Measurements from ENCODE around the gene SCEL. TPM values are rescaled to one million over a fixed set of nuclear protein-coding genes. Genes with fewer than 3 reads are reported as not detected.

The SCEL gene
- total and polyA plus RNA-seq, 12 donors: 0.07 to 0.11 TPM; not detected in 10

GRCh38 chr13:77599351-77599750 is 63.8 kb downstream of the SCEL start:
- intact Hi-C loops (cut with DNase I): loop anchor here in 5 of 10 donors (5.0 to 10.0 kb wide), 3 partner anchors 125 to 155 kb away; no protein-coding TSS in a partner anchor
- Histone ChIP-seq H3K4me3 (no peak overlapping the region), H3K27ac (no peak overlapping the region), H3K36me3 (no peaks in the 10 kb centered on the region), H3K27me3 (peaks cover 0 to 14% (median 0%) of the 10 kb centered on the region in 7 donors), H3K4me1 (no peaks in the 10 kb centered on the region), H3K9me3 (no peaks in the 10 kb centered on the region)
- no peak for TF ChIP-seq CTCF (IDR thresholded peaks at IDR 0.05)
- DNase-seq (no peak), ATAC-seq (no peak)
- 90 to 94% methylated on average over 2 of the region's 2 CpGs for WGBS, 2 donors

- Histone ChIP-seq H3K4me3 (no peak overlapping the region), H3K36me3 (no peaks in the 10 kb centered on the region), H3K9me3 (no peaks in the 10 kb centered on the region), H3K4me1 (no peaks in the 10 kb centered on the region), H3K27me3 (peaks cover 0 to 8% (median 0%) of the 10 kb centered on the region in 7 donors), H3K27ac (no peak overlapping the region)
- WGBS, 2 donors: 70 to 71% methylated on average over 2 of the region's 2 CpGs
- intact Hi-C loops (cut with DNase I): no loop called here
- TF ChIP-seq CTCF (IDR thresholded peaks at IDR 0.05): no peak
- no peak for ATAC-seq
- DNase-seq: no peak
These were observed 65.2 kb downstream of the SCEL start for GRCh38 chr13:77600701-77601100.

GRCh38 chr13:77611068-77611467 is 75.6 kb downstream of the SCEL start:
- Histone ChIP-seq H3K4me1 (no peaks in the 10 kb centered on the region), H3K9me3 (no peaks in the 10 kb centered on the region), H3K4me3 (no peak overlapping the region), H3K27me3 (no peaks in the 10 kb centered on the region), H3K27ac (no peak overlapping the region), H3K36me3 (no peaks in the 10 kb centered on the region)
- WGBS, 2 donors: 94 to 98% methylated on average over 1 of the region's 1 CpG
- ATAC-seq (no peak), DNase-seq (no peak)
- intact Hi-C loops (cut with DNase I): no loop called here
- TF ChIP-seq CTCF (IDR thresholded peaks at IDR 0.05): no peak

GRCh38 chr13:77616027-77616426 is 80.5 kb downstream of the SCEL start:
- no peak for ATAC-seq
- intact Hi-C loops (cut with DNase I): no loop called here
- TF ChIP-seq CTCF (IDR thresholded peaks at IDR 0.05): no peak
- Histone ChIP-seq H3K27me3 (peaks cover 0 to 9% (median 0%) of the 10 kb centered on the region in 7 donors), H3K4me3 (no peak overlapping the region), H3K27ac (no peak overlapping the region), H3K4me1 (no peaks in the 10 kb centered on the region), H3K9me3 (no peaks in the 10 kb centered on the region), H3K36me3 (no peaks in the 10 kb centered on the region)
- DNase-seq: no peak

Data from heart right ventricle (tissue), 16 donors.